Subcutaneous abdominal adipose tissue (tissue), 5 donors: ENCODE results near the gene ACSF2.

ENCODE experiments used
- H3K27ac ChIP-seq: one replicate; pipeline ENCODE4 v1.7.0; 2013; ENCODE audit warnings: low read depth, mild to moderate bottlenecking, inconsistent platforms, low read length, moderate library complexity
- H3K27me3 ChIP-seq, 5 donors: one replicate each; pipeline ENCODE4 v1.7.0; 2013; ENCODE audit warnings: low read length in 5 of 5, inconsistent platforms in 1 of 5; ENCODE audit not compliant: control insufficient read depth in 5 of 5, insufficient read depth in 4 of 5
- H3K36me3 ChIP-seq, 5 donors: one replicate each; pipeline ENCODE4 v1.7.0; 2013; ENCODE audit warnings: low read length in 5 of 5; ENCODE audit not compliant: control insufficient read depth in 5 of 5, insufficient read depth in 5 of 5
- H3K4me1 ChIP-seq, 5 donors: one replicate each; pipeline ENCODE4 v1.7.0; 2013; ENCODE audit warnings: low read length in 5 of 5, mild to moderate bottlenecking in 3 of 5, moderate library complexity in 1 of 5; ENCODE audit not compliant: control insufficient read depth in 5 of 5, insufficient read depth in 5 of 5
- H3K4me3 ChIP-seq, 5 donors: one replicate each; pipeline ENCODE4 v1.7.0; 2013; ENCODE audit warnings: low read length in 5 of 5, low read depth in 1 of 5
- H3K9ac ChIP-seq, 5 donors: one replicate each; pipeline ENCODE4 v1.7.0; 2013; ENCODE audit warnings: low read length in 5 of 5, mild to moderate bottlenecking in 4 of 5, moderate library complexity in 3 of 5
- H3K9me3 ChIP-seq, 5 donors: one replicate each; pipeline ENCODE4 v1.7.0; 2013; ENCODE audit warnings: low read length in 5 of 5; ENCODE audit not compliant: control insufficient read depth in 5 of 5
- donor health status: healthy.
- donor health status: healthy.
- donor health status: healthy.
- donor health status: healthy.
- donor health status: healthy.

The ACSF2 gene

DNA sequence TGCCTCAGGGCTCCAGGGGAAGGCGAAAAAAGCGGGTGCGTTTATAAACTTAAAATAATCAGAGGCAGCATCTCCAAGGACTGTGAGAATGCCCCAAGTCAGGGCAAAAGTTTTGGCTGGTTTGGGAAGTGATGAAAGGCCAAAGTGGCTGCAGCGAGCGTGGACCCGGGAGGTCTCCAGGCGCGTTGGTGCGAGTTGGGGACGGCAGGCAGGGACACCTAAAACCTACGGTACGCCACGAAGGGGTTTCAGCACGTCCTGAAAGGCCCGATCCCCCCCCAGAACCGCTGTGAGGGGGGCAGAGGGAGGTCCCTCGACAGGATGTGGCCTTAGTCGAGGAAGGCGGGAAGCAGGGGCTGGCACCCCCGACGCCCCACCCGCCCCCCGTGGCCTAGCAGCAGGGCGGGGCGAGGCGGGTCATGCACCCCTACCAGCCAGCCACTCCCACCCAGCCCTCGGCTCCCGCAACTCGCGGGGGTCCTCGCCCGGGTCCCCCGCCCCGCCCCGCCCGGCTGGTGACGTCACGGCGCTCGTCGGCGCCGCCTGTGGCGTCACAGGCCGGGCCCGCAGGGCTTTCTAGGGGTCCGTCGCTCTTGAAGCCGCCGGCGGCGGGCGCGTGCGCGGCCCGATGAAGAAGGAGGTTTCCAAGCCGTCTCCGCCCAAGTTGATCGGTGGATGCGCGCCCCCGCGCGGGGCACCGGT, 82.0 kb downstream of the ACSF2 start, which contains the start of gene MYCBPAP:
MYCBPAP (plus strand) TSS at position 569 of the 702 bp plus-strand sequence. CDS start 236 bp downstream, outside the sequence.
- Histone ChIP-seq H3K9ac (peak within 1 kb of the TSS; percentile 10 to 83 (median 81)), H3K9me3 (no peaks in the 10 kb centered on the region), H3K4me1 (peaks cover 0 to 17% (median 15%) of the 10 kb centered on the region in 5 donors), H3K4me3 (peak within 1 kb of the TSS; percentile 70 to 75 (median 72)), H3K27ac (peak within 1 kb of the TSS; percentile 57), H3K36me3 (no peaks in the 10 kb centered on the region), H3K27me3 (no peaks in the 10 kb centered on the region)

DNA sequence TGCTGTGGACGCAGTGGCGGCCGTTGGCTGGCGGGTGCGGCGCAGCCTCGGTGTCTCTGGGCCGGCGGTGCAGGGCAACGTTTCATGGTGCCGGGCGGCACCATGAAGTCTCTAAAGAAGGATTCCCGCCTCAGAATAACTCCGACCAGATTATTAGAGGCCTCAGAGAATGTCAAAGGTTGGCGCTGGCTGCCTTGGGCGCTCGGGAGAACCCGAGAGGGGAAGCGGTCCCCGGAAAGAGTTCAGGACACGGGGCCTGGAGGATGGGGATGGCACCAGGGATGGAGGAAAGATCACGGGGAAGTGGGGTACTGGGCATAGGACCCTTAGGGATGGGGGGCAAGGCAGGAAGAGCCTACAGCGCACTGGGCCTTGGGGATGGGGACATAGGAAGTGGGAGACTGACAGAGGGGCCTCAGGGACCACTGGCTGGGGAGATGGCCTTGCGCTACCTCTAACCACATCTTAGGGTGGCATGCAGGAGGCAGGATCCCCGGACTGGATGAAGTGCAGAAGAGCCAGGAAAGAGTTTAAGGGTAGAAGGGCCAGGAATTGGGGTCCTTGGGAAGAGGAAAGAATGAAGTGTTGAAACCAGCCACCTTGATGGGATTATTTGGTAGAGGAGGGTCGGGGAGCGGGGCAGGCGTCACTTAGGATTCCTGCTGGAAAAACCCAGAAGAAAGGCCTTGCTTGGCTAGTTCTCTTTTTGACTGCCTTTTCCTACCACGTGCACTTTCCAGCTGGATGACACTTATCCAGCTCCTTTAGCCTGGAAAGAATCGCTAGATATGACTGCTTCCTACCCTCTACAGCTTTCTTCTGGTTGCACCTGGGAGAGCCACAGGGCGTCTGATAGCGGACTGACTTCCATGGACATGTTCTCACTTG, 82.8 kb downstream of the ACSF2 start:
- peaks cover 0 to 17% (median 15%) of the 10 kb centered on the region in 5 donors for H3K4me1 ChIP-seq
- peak overlapping the region; percentile 70 to 75 (median 72) for H3K4me3 ChIP-seq
- no peaks in the 10 kb centered on the region for H3K9me3 ChIP-seq
- H3K9ac ChIP-seq: peak overlapping the region; percentile 10 to 83 (median 81)
- H3K27ac ChIP-seq: peak overlapping the region; percentile 57
- no peaks in the 10 kb centered on the region for H3K36me3 ChIP-seq
- no peaks in the 10 kb centered on the region for H3K27me3 ChIP-seq

DNA sequence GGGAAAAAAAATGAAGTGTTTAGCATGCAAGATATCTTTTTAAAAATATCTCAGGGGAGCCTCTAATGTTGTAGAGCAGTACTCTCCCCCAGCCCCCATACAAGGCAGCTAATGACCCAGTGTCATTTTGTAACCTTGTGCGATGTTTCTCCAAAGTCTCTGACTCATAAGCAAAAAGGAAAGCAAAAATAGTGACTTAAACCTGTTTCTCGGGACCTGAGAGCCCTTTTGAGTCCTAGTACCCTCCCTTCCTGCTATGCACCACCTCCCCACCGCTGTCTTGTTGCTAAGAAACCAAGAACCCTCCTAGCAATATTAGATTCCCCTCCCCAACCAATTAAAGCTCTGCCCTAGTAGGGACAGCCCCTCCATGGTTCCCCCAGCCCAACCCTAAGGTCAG, 85.0 kb downstream of the ACSF2 start:
- no peak overlapping the region for H3K27ac ChIP-seq
- peaks cover 0 to 34% (median 27%) of the 10 kb centered on the region in 5 donors for H3K4me1 ChIP-seq
- no peaks in the 10 kb centered on the region for H3K27me3 ChIP-seq
- H3K36me3 ChIP-seq: no peaks in the 10 kb centered on the region
- no peak overlapping the region for H3K9ac ChIP-seq
- no peak overlapping the region for H3K4me3 ChIP-seq
- no peaks in the 10 kb centered on the region for H3K9me3 ChIP-seq

DNA sequence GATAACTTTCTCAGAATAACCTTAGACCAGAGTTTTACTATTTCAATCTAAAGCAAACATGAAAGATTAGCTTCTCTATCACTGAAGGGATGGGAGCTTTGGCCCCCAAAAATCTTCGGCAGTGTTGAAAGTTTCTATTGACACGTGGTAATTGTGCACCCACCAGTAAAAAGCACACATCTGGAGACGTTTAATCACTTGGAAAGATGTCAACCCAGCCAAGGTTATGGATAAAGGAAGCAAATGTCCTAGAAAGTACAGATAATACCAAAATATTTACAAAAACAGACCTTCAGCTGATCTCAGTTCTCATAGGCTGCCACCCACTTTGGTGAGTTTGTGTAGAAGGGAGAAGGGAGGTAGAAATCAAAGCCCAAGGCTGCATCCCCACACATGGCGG, 87.5 kb downstream of the ACSF2 start:
- no peaks in the 10 kb centered on the region for H3K27me3 ChIP-seq
- H3K9ac ChIP-seq: no peak overlapping the region
- no peak overlapping the region for H3K4me3 ChIP-seq
- H3K27ac ChIP-seq: no peak overlapping the region
- H3K4me1 ChIP-seq: peaks cover 0 to 28% (median 21%) of the 10 kb centered on the region in 5 donors
- H3K36me3 ChIP-seq: no peaks in the 10 kb centered on the region
- no peaks in the 10 kb centered on the region for H3K9me3 ChIP-seq

DNA sequence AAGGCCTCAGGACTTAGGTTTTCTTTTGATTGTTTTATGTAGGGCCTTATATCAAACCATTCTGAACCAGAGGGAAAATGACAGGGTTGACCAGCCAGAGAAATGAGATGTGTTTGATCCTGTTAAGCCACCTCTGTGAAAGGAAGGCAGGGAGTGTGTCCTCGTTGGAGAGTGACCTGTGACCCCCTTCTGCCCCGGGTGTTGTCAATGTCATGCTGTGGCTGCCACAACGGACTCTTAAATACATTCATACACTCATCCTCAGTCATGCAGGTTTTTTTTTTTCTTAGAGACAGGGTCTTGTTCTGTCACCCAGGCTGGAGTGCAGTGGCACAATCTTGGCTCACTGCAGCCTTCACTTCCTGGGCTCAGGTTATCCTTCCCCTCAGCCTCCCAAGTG, 88.4 kb downstream of the ACSF2 start:
- H3K4me3 ChIP-seq: no peak overlapping the region
- H3K27ac ChIP-seq: no peak overlapping the region
- no peaks in the 10 kb centered on the region for H3K9me3 ChIP-seq
- H3K4me1 ChIP-seq: peaks cover 0 to 20% (median 13%) of the 10 kb centered on the region in 5 donors
- no peaks in the 10 kb centered on the region for H3K36me3 ChIP-seq
- H3K27me3 ChIP-seq: no peaks in the 10 kb centered on the region
- H3K9ac ChIP-seq: no peak overlapping the region

DNA sequence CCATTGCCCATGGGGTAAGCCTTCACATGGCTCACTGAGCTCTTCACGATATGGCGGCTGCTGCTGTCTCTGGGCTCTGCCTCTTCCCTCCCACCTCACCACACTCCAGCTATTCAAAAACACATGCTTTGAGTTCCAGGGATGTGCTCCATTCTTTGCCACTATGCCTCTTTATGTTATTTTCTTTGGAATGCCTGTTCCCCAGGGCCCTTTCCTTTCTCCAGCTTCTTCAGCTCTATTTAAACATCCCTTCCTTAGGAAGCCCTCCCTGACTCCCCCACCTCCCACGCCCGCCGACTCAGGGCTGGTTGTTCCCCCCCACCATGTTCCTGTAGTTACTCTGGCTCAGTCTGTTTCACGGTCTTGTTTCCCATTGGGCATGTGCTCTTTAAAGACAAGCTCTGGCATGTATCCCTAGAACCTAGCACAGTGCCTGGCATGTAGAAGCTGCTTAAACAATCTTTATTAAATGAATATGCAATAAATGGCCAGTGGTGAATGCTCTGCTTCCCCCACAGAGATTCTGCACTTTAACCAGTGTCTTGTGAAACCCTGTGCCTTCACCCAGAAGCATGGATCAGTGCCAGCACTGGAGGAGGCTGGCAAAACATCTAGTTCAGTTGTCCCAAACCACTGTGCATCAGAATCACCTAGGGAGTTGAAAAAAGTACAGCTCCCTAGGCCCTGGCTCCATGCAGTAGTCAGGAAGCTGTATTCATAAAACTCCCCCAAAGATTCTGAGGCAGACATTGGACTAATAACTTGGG, 89.1 kb downstream of the ACSF2 start:
- peaks cover 0 to 20% (median 13%) of the 10 kb centered on the region in 5 donors for H3K4me1 ChIP-seq
- no peak overlapping the region for H3K9ac ChIP-seq
- no peaks in the 10 kb centered on the region for H3K27me3 ChIP-seq
- H3K4me3 ChIP-seq: no peak overlapping the region
- no peaks in the 10 kb centered on the region for H3K9me3 ChIP-seq
- H3K36me3 ChIP-seq: no peaks in the 10 kb centered on the region
- no peak overlapping the region for H3K27ac ChIP-seq

DNA sequence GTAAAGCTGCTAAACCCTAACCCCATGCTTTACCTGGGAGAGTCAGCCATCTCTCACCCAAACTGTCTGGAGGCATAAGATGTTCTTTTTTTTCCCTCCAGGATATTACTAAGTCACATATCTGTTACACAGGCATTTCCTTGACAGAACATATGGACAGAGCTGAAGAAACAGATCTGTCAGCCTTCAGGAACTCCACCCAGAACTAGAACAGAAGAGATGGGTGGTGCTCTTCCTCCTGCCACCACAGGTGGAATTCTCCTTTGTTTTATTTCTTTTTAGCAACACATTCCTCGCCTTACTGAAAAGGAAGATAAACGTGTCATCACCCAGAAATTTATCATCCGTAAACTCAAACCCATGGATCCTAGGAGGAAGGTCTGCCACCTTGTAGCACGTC, 91.0 kb downstream of the ACSF2 start:
- Histone ChIP-seq H3K4me1 (peaks cover 0 to 20% (median 13%) of the 10 kb centered on the region in 5 donors), H3K4me3 (no peak overlapping the region), H3K27me3 (peaks cover 0 to 3% (median 0%) of the 10 kb centered on the region in 5 donors), H3K9me3 (no peaks in the 10 kb centered on the region), H3K27ac (no peak overlapping the region), H3K9ac (no peak overlapping the region), H3K36me3 (no peaks in the 10 kb centered on the region)

DNA sequence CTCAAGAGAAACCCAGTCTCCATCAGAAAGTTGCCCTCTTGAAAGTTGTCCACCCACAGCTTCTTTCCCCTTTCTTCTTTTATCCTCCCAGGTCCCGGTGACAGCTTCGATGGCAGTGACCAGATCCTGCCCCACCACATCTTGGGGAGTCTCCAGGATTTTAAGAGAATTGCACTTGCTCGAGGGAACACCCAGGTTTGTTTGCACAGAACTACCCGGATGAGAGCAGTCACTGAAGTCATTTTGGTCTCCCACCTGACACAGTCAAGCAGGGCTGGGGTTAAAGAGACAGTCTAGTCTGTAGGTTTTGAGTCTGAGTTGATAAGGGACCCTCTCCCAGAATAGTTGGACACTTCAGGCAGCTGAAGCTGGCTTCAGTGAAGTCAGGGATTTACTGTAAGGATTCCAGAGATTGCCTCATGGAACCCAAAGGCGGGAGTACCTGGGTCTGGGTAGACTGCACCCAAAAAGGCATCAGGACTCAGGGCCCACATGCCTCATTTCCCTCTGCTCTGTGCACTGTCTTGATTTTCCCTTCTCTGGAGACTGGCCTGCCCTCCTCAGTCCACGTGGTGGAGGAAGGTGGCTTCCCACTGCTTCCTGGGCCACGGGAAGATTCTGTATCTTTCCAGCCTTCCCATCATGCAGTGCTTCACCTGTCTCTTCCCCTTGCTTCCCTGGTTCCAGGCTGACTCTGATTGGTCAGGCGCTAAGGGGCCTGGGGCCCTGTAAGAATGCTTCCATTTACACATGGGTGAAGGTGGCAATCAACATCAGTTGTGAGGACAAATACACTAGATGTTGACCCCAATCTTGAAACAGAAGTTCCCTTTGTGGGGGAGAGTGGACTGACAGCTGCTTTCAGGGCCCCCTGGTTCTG, 91.7 kb downstream of the ACSF2 start:
- Histone ChIP-seq H3K9me3 (no peaks in the 10 kb centered on the region), H3K27ac (no peak overlapping the region), H3K36me3 (no peaks in the 10 kb centered on the region), H3K9ac (no peak overlapping the region), H3K4me3 (no peak overlapping the region), H3K4me1 (peaks cover 0 to 20% (median 13%) of the 10 kb centered on the region in 5 donors), H3K27me3 (peaks cover 0 to 3% (median 0%) of the 10 kb centered on the region in 5 donors)

DNA sequence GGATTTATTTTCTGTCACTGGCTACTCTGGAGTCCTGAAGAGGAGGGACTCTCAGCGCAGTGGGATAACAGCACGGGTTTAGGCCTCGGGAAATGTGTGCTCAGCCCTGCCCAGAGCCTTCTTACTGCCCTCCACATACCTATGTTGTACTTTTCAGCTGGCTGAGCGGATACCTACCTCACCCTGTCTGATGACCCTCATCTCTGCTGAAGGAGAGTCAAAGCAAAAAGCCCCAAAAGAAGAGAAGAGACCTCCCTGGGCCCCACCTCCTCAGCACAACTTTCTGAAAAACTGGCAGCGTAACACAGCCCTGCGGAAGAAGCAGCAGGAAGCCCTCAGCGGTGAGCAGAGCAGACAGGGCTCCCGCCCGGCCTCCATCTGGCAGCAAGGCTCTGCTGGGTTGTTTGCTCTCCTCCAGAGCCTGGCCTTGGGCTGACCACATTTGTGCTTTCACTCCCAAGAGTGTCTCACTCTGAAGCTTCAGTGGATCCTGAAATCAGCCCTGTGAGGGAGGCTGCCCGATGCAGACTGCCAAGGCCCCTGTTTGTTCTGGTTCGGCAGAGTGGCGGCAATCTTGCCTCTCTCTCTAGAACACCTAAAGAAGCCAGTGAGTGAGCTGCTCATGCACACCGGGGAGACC, 92.5 kb downstream of the ACSF2 start:
- H3K4me1 ChIP-seq: peaks cover 0 to 20% (median 13%) of the 10 kb centered on the region in 5 donors
- H3K27ac ChIP-seq: no peak overlapping the region
- H3K27me3 ChIP-seq: peaks cover 0 to 3% (median 0%) of the 10 kb centered on the region in 5 donors
- no peaks in the 10 kb centered on the region for H3K36me3 ChIP-seq
- no peak overlapping the region for H3K9ac ChIP-seq
- no peak overlapping the region for H3K4me3 ChIP-seq
- H3K9me3 ChIP-seq: no peaks in the 10 kb centered on the region
